ENCODE data around the gene EBF3.

GRCh38 chr10:129833468-129833950 is 130.6 kb downstream of the EBF3 start:
- TF ChIP-seq CTCF (IDR thresholded peaks at IDR 0.05; ENCODE audit: borderline replicate concordance, extremely low read depth, low read length, poor library complexity, severe bottlenecking) (no peak), EZH2 (IDR thresholded peaks at IDR 0.05; ENCODE audit: borderline replicate concordance, low read depth, low read length, severe bottlenecking) (no peak)
